Uterus (tissue), 2 donors: ENCODE measurements around the gene CD27.

ENCODE experiments used
- POLR2A ChIP-seq, 2 donors: fragments of 450-650 bp; IDR thresholded peaks; one replicate each; pipeline ENCODE4 v1.6.1; 2016; ENCODE audit warnings: antibody characterized with exemption in 2 of 2, mild to moderate bottlenecking in 1 of 2, moderate library complexity in 1 of 2
- TF ChIP-seq, protein P1 (sequence below), 4 experiments: fragments of 200-600 bp in 2 of 4; fragments of 450-650 bp in 2 of 4; sonication (generic) in 2 of 4; IDR thresholded peaks; one replicate each; pipeline ENCODE4 v1.5.1; 2016 to 2019; ENCODE audit warnings: antibody characterized with exemption in 4 of 4, mild to moderate bottlenecking in 2 of 4, moderate library complexity in 1 of 4

DNA sequence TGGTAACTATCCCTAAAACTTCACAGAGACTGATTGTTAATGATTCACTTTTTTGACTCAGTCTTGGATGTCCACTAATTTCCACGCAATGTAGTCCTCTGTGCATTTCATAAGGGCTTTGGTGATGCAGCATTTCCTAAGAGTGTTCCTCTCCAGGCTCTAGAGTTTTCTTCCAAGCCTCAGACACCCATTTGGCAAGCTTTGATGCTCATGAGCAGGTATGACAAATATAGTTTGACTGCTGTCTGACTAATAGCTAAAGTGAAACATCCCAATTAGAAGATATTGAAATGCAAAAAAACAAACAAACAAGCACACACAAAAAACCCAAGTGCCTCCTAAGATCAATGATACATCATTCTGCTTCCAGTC lies 27.2 kb downstream of the CD27 start:
- TF ChIP-seq, protein P1, sequence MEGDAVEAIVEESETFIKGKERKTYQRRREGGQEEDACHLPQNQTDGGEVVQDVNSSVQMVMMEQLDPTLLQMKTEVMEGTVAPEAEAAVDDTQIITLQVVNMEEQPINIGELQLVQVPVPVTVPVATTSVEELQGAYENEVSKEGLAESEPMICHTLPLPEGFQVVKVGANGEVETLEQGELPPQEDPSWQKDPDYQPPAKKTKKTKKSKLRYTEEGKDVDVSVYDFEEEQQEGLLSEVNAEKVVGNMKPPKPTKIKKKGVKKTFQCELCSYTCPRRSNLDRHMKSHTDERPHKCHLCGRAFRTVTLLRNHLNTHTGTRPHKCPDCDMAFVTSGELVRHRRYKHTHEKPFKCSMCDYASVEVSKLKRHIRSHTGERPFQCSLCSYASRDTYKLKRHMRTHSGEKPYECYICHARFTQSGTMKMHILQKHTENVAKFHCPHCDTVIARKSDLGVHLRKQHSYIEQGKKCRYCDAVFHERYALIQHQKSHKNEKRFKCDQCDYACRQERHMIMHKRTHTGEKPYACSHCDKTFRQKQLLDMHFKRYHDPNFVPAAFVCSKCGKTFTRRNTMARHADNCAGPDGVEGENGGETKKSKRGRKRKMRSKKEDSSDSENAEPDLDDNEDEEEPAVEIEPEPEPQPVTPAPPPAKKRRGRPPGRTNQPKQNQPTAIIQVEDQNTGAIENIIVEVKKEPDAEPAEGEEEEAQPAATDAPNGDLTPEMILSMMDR (IDR thresholded peaks at IDR 0.05), result no peak
- no peak for TF ChIP-seq POLR2A (IDR thresholded peaks at IDR 0.05)
